Umbilical cord (tissue), 1 donor: ENCODE results near the gene STK38. TPM values are rescaled to one million over a fixed set of nuclear protein-coding genes. Genes with fewer than 3 reads are reported as not detected.

Experiments used
- total RNA-seq: library from RNA; depleted of rRNA; stranded (reverse); fragments of >200 nt; gene quantifications from one replicate; pipeline ENCODE4 v1.2.3, GENCODE V29; 2014; ENCODE audit warnings: low replicate concordance; ENCODE audit not compliant: insufficient read depth

The STK38 gene
- total RNA-seq, 1 donor from 2014 or later, result 21.2 TPM

Other genes starting within 250 kb of the STK38 start
- 1.2 TPM for gene BNIP5, start 210.6 kb downstream of the STK38 start, total RNA-seq
- 0.96 TPM for gene ETV7, start 159.8 kb downstream of the STK38 start, total RNA-seq
- not detected for gene PXT1, start 104.6 kb downstream of the STK38 start, total RNA-seq
- gene KCTD20, start 104.5 kb downstream of the STK38 start, total RNA-seq, result 67.4 TPM
- gene SRSF3, start 46.9 kb upstream of the STK38 start, total RNA-seq, result 91.2 TPM
- gene CDKN1A, start 131.2 kb upstream of the STK38 start, total RNA-seq, result 34.2 TPM
- not detected for gene RAB44, start 150.3 kb upstream of the STK38 start, total RNA-seq